NCI-H774 (cell line): ENCODE results near the gene KCNK3.
A peak's percentile ranks its signal among the peaks of the same experiment; 100 is the strongest.

Experiments used
- DNase-seq: peaks from one replicate; lab custom pipeline; 2025; lab: John Stamatoyannopoulos, UW

Gene KCNK3

DNA sequence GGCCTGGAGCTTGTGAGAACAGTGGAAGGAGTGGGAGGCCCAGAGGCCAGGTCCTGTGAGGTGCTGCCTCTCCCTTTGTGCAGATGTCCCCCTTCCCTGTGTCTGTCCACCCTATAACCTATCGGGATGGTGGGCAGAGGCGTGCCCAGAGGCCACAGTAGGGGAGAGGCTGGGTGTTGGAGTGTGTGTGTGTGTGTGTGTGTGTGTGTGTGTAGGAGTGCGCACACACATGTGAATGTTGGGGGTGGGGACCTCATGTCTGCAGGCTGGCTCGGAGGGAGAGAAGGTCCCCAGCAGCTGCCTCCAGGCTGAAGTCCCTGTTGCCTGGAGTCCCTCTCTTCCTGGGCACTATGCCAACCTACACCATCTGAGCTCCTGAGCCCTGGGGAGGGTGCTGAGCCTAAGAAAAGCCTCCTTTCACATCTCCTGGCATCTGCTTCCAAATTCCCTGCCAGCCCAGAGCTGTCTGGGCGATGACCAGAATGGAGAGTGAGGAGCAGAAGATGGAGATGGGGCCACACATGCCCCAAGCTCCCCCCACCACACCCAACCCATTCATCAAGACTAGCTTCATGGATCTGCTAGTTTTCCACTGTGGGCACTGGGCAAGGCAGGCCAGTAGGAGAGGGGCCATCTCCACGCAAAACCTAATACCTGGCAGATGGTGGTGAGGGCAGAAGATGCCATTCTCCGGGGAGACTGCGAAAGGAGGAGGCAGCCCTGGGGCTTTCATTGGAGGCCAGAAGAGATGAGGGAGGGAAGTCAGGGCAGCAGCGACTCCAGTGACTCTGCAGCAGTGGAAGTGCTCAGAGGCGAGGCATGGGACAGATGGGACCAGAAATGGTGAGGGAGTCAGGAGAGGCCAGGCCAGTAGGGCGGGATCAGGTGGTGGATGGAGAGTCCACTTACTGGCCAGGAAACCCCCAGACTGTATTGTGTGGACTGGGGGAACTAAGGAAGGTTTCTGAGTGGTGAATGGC, 20.3 kb downstream of the KCNK3 start:
- DNase-seq, result no peak

DNA sequence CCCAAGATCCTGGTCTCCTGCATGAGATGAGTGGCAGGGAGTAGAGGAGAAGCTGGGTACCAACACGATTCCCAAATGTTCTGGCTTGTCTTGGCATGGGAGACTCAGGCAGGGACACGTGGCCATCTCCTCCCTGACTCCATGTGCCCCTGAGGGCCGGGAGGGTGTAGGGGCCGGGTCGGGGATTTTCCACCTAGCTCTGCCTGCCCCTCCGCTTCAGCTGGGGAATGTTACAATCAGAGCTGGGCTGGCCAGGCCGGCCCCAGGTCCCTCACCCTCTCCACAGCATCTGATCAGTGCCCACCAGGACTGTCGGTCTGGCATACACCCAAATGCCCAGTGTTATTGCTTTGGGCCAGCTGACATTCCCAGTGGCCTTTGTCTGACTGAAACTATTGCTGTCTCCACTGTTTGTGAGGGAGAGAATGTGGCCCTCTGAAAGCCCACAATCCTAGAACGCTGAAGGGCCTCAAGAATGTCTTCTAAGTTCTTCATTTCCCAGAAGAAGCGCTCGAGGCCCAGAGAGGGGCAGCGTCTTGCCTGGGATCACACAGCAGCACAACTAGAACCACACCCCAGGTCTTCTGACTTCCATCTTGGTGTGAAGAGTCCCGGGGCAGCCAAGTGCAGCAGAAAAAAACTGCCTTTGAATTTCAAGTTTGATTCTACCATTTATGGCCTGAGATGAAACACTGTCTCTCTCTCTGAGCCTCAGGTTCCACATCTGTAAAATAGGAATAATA, 23.2 kb downstream of the KCNK3 start:
- no peak for DNase-seq

DNA sequence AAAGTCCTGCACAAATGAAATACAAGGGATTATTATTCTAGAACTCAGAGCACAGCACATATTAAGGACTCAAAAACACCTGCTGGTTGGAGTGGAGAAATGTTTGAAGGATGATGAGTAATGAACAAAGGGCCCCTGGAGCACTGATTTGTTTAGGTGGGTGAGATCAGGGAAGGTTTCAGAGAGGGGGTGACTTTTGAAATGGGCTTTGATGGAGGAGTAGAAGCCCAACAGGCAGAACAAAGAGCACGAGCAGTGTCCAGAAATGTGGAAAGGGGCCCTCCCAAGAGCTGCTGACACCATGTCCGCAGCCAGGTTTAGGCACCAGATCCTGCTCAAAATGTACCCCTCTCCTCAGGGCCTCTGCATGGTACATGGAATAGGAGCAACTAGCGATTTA, 23.8 kb downstream of the KCNK3 start:
- DNase-seq, result no peak

DNA sequence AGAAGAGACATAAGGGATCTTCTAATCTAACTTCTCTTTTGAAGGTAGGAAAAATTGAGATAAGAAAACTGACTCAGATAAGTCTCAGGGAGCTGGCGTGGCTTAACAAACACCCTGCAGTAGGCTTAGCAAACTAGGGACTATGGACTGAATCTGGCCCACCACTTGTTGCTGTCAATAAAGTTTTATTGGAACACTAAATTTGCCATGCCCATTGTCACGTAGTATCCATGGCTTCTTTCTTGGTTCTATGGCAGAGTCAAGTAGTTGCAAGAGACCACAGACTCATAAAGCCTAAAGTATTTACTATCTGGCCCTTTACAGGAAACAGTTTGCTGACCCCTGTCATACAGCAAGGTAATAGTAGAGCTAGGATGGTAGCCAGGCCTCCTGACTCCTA, 24.2 kb downstream of the KCNK3 start:
- DNase-seq, result no peak

DNA sequence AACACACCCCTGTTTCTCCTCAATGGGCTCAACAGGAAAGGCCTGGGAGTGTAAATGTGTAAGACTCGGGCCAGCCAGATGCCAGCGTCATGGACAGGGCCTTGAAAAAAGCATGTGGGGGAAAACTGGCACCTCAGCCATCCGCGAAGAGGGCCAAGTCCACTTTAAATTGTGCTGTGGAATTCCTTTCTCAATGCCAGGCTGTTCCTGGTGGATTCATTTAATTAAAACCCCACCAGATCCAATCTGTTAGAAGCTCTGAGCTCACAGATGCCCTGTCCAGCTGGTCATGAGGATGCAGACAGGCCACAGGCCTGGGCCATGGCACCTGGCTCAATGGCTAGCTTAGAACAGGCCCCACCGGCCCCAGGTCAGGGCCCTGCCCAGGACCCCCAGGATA, 24.8 kb downstream of the KCNK3 start:
- no peak for DNase-seq

GRCh38 chr2:26718949-26719686, 26.6 kb downstream of the KCNK3 start:
- DNase-seq, result no peak

DNA sequence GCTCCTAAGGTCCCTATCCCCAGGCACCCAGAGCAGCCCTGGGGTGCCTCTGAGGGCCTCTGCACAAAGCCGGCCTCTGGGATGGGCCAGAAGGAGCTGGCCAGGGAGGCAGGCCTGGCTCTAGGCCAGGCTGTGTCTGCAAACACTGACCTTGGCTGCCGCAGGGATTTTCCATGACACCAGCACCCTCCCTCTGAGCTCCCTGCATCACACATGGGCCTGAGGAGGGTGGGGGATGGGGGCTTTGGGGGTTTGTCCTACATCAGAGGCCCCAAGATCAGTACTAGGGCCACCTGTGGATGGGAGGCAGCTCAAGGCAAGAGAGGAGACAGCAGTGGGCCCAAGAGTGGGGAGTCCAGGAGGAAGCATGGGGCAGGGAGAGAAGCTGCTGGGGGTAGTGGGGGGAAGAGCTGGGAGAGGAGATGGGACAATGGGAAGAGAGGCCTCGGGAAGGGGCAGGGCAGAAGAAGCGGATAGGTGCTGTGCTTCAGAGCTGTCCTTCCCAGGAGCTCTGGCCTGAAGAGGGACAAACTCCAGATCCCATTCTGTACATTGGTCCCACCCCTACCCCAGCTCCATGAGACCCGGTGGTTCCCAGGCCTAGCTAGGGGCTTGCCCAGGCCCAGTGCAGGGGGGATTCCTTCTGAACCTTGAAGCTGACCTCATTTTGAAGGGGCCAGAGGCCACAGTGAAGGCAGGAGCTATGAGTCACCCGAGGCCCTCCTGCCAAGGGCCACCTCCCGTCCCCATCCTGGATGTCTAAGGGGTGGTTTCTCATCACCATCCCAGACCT, 28.0 kb downstream of the KCNK3 start:
- DNase-seq, result peak; percentile 13

DNA sequence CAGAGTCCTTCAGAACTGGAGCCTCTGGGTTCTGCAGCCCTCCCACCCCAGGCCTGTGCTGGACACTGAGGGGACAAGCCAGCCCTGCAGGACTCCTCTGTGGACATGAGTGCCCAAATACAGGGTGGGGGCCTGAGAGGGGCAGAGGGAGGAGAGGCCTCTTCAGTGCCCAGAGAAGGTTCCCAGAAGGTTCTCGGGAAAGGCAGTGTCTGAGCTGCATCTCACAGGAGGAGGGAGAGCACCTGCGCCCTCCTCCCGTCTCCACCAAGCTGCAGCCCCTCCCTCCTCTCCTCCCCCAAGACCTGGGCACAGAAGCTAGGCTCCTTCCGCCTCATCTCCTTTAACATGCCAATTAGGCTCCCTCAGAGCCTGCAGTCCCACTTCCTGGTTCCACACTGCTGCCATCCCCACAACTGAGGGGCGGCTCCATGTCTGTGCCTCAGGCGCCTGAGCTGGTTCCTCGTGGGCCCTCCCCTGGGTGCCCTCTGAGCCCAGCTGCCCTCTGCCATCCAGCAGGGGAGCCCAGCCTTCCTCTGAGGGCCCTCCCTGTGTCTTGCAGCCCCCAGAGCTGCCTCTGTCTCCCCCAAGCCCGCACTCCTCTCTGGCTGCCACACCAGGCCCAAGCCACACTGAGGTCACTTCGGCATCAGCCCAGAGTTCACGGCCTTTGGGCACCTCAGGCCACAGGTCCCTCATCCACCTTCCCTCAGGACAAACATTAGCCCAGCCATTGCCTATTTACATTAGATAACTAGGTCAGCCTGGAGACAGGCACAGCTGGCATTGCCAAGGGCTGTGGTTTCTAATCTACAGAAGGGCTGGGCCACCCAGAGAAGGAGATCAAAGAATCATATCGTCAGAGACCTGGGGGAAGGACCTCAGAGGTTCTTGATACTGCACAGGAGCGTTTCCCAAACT, 28.9 kb downstream of the KCNK3 start:
- no peak for DNase-seq

- DNase-seq, result no peak
These were observed 29.8 kb downstream of the KCNK3 start for GRCh38 chr2:26722328-26722727.

DNA sequence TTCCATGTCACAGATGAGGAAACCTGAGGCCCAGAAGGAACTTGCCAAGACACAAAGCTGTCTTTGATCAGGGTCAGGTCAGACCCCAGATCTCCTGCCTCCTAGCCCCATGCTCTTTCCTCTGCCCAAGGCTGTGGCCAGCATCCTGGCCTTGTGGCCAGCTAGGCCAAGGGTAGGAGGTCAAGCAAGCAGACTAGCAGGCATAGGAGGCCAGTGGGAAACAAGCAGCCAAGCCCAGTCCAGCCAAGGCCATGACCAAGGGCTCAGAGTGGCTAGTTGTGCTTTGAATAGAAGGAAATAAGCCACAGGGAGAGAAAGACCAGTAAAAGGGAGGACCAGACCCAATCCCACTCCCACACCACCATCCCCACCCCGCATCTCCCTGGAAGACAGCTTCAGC, 30.4 kb downstream of the KCNK3 start:
- no peak for DNase-seq

DNA sequence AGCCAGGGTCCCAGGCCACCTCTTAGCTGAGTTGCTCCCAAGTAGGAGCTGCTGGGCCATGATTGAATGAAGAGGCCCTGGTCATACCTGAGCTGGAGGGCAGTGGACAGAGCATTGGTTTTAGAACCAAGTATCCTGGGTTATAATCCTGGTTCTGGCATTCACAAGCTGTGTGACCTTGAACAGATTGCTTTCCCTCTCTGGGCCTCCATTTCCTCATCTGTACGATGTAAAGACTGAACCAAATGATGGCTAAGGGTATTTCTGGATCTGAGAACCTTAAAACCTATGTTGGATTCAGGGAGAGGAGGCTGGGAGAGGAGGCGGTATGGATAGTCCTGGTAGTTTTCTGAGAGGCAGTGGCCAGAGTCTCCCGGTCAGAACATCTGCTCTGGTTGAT, 31.0 kb downstream of the KCNK3 start:
- no peak for DNase-seq

DNA sequence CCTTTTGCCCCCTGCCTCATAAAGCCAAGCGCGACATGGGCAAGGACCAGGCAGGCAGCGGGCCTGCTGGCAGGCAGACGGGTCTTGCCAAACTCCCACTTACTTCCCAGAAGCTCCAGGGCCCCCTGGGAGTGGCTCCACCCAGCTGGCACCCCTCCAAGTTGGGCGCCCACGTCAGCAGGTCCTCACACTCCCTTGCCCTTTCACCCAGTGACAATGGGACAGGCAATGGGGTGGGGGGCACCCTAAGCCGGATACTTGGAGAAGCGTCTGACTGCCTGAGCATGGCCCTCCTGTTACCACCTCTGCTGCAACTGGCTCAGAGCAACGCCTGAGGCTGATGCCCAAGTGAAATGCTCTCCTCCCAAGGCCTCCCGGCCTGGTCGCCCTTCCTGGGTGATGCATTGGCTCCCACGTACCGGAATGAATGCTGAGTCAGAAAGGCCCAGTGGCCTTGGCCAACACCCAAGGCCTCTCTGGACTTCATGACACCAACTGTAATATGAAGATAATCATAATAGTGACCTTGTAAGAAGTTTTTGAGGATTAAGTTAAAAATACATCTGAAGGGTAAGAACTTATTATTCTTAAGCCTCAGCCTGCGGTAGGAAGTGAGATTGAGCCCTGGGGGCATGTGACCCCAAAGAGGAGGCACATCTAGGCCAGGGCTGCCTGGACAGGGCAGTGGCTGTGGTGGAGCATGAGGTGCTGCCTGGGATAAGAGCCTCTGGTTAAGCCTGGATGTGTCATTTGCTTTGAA, 31.6 kb downstream of the KCNK3 start:
- no peak for DNase-seq

- DNase-seq, result no peak
These were observed 32.4 kb downstream of the KCNK3 start for GRCh38 chr2:26724784-26725520.

GRCh38 chr2:26725521-26725820, 32.9 kb downstream of the KCNK3 start:
- DNase-seq, result no peak

- no peak for DNase-seq
These were observed 33.7 kb downstream of the KCNK3 start for GRCh38 chr2:26726228-26726627.

GRCh38 chr2:26727641-26728561, 35.4 kb downstream of the KCNK3 start:
- DNase-seq, result no peak

- DNase-seq, result no peak
These were observed 36.8 kb downstream of the KCNK3 start for GRCh38 chr2:26729311-26729710.
